H1 (cell line): ENCODE data around the gene KCNT1. TPM values are rescaled to one million over a fixed set of nuclear protein-coding genes. Genes with fewer than 3 reads are reported as not detected.

ENCODE experiments used
- CTCF ChIA-PET: fragments of 300-600 bp; sonication (Branson Sonifier 250); formaldehyde crosslinking; loops from one replicate; lab custom pipeline; 2021; ENCODE audit not compliant: partially characterized antibody; lab: Charles Lee
- POLR2A ChIA-PET: fragments of 300-600 bp; sonication (Branson Sonifier 250); formaldehyde crosslinking; loops from one replicate; lab custom pipeline; 2021; ENCODE audit warnings: inconsistent platforms; ENCODE audit not compliant: partially characterized antibody; lab: Charles Lee
- DNase-seq, 2 experiments: peaks; one replicate each; pipeline versions ENCODE4 v3.0.0 to v3.0.0-alpha.2; 2010 to 2022; ENCODE audit warnings: low spot score in 2 of 2, low read depth in 1 of 2, mixed read lengths in 1 of 2
- FAIRE-seq: peaks from 2 replicates; lab custom pipeline; 2011; peaks lifted over from hg19 to GRCh38; lab: Jason Lieb, UNC
- H2AFZ ChIP-seq: 2 replicates; pipeline ENCODE4 v1.8.1; 2012; ENCODE audit warnings: low read length, inconsistent platforms
- H2AK5ac ChIP-seq: 2 replicates; pipeline ENCODE4 v1.6.1; 2013; ENCODE audit warnings: low read depth, low read length
- H2BK120ac ChIP-seq: replicated peaks from 2 replicates; pipeline ENCODE3; 2013; ENCODE audit warnings: low read depth, low read length, inconsistent platforms
- H2BK12ac ChIP-seq: 2 replicates; pipeline ENCODE4 v1.6.1; 2013; ENCODE audit warnings: low read depth, low read length
- H2BK15ac ChIP-seq: 2 replicates; pipeline ENCODE4 v1.6.1; 2013; ENCODE audit warnings: low read length
- H2BK20ac ChIP-seq: 2 replicates; pipeline ENCODE4 v1.6.1; 2013; ENCODE audit warnings: low read length
- H2BK5ac ChIP-seq: 2 replicates; pipeline ENCODE4 v1.6.1; 2013; ENCODE audit warnings: low read depth, low read length
- H3K14ac ChIP-seq: 2 replicates; pipeline ENCODE4 v1.6.1; 2013; ENCODE audit warnings: inconsistent platforms; ENCODE audit not compliant: insufficient read length
- H3K18ac ChIP-seq: 2 replicates; pipeline ENCODE4 v1.6.1; 2013; ENCODE audit warnings: low read length; ENCODE audit errors: extremely low read depth
- H3K23ac ChIP-seq: 2 replicates; pipeline ENCODE4 v1.6.1; 2013; ENCODE audit warnings: inconsistent platforms; ENCODE audit not compliant: insufficient read length
- H3K23me2 ChIP-seq: 2 replicates; pipeline ENCODE4 v1.6.1; 2013; ENCODE audit warnings: low read depth, low read length
- H3K27ac ChIP-seq: 2 replicates; pipeline ENCODE4 v1.6.1; 2011; ENCODE audit warnings: low read depth, low read length, inconsistent platforms
- H3K27me3 ChIP-seq, 4 experiments: replicated peaks in 1 of 4; 1 replicate in 1 of 4; 2 replicates in 3 of 4; pipeline versions ENCODE4 v1.6.1 to v1.8.1; 2011 to 2013; ENCODE audit warnings: low read length in 3 of 4, mild to moderate bottlenecking in 3 of 4, inconsistent platforms in 2 of 4, mixed read lengths in 2 of 4, moderate library complexity in 1 of 4; ENCODE audit not compliant: control insufficient read depth in 3 of 4, insufficient read depth in 3 of 4; ENCODE audit errors: extremely low read depth in 1 of 4
- H3K36me3 ChIP-seq, 4 experiments: 2 replicates each; pipeline versions ENCODE4 v1.6.1 to v1.8.1; 2011 to 2013; ENCODE audit warnings: mild to moderate bottlenecking in 4 of 4, low read length in 3 of 4, moderate library complexity in 2 of 4, control low read depth in 1 of 4, inconsistent platforms in 1 of 4; ENCODE audit not compliant: insufficient read depth in 4 of 4, control insufficient read depth in 2 of 4
- H3K4ac ChIP-seq: replicated peaks from 2 replicates; pipeline ENCODE3; 2013; ENCODE audit warnings: low read length, low read depth, mixed read lengths, inconsistent platforms; ENCODE audit not compliant: insufficient read length
- H3K4me1 ChIP-seq, 4 experiments: replicated peaks in 1 of 4; 1 replicate in 1 of 4; 2 replicates in 3 of 4; pipeline versions ENCODE4 v1.6.1 to v1.8.1; 2011 to 2013; ENCODE audit warnings: low read length in 3 of 4, inconsistent platforms in 2 of 4, mixed read lengths in 1 of 4; ENCODE audit not compliant: insufficient read depth in 4 of 4, control insufficient read depth in 3 of 4
- H3K4me2 ChIP-seq, 2 experiments: 2 replicates each; pipeline versions ENCODE4 v1.6.1 to v1.8.1; 2011 to 2013; ENCODE audit warnings: low read depth in 2 of 2, low read length in 2 of 2, control low read depth in 1 of 2, inconsistent platforms in 1 of 2, mild to moderate bottlenecking in 1 of 2; ENCODE audit not compliant: insufficient read depth in 1 of 2
- H3K4me3 ChIP-seq, 4 experiments: fragments of 200-600, 300-600 bp in 1 of 4; sonication (generic), shearing (Covaris generic), sonication (Bioruptor Twin) in 1 of 4; 2 replicates each; pipeline versions ENCODE4 v1.5.1 to v1.8.1; 2011 to 2016; ENCODE audit warnings: low read length in 4 of 4, low read depth in 3 of 4, control low read depth in 2 of 4, inconsistent platforms in 2 of 4, mild to moderate bottlenecking in 2 of 4, mixed read lengths in 1 of 4, moderate library complexity in 1 of 4; ENCODE audit not compliant: insufficient read depth in 2 of 4; ENCODE audit errors: extremely low read depth in 1 of 4
- H3K56ac ChIP-seq: replicated peaks from 2 replicates; pipeline ENCODE3; 2013; ENCODE audit warnings: low read depth, mild to moderate bottlenecking, mixed read lengths, low read length, inconsistent platforms; ENCODE audit not compliant: insufficient read length
- H3K79me1 ChIP-seq: 2 replicates; pipeline ENCODE4 v1.6.1; 2013; ENCODE audit warnings: low read depth, low read length, control low read depth
- H3K79me2 ChIP-seq, 2 experiments: 2 replicates each; pipeline versions ENCODE4 v1.6.1 to v1.8.1; 2012 to 2013; ENCODE audit warnings: low read length in 2 of 2, mild to moderate bottlenecking in 2 of 2, inconsistent platforms in 1 of 2; ENCODE audit not compliant: insufficient read depth in 2 of 2, control insufficient read depth in 1 of 2
- H3K9ac ChIP-seq, 4 experiments: replicated peaks in 1 of 4; 1 replicate in 1 of 4; 2 replicates in 3 of 4; pipeline versions ENCODE4 v1.6.1 to v1.8.1; 2011 to 2013; ENCODE audit warnings: low read depth in 3 of 4, low read length in 3 of 4, control low read depth in 2 of 4, mild to moderate bottlenecking in 2 of 4, moderate library complexity in 2 of 4, inconsistent platforms in 1 of 4; ENCODE audit errors: extremely low read depth in 1 of 4
- H3K9me3 ChIP-seq, 2 experiments: 2 replicates each; pipeline versions ENCODE4 v1.6.1 to v1.8.1; 2012 to 2013; ENCODE audit warnings: mild to moderate bottlenecking in 2 of 2, moderate library complexity in 2 of 2, control low read depth in 1 of 2, inconsistent platforms in 1 of 2, low read depth in 1 of 2, low read length in 1 of 2, mixed read lengths in 1 of 2; ENCODE audit not compliant: insufficient read depth in 2 of 2
- H4K20me1 ChIP-seq, 2 experiments: replicated peaks in 1 of 2; 2 replicates each; pipeline versions ENCODE3 to v1.8.1; 2011 to 2013; ENCODE audit warnings: inconsistent platforms in 2 of 2, low read length in 2 of 2, mild to moderate bottlenecking in 1 of 2; ENCODE audit not compliant: insufficient read depth in 2 of 2, control insufficient read depth in 1 of 2
- H4K5ac ChIP-seq: 2 replicates; pipeline ENCODE4 v1.6.1; 2013; ENCODE audit warnings: low read length, low read depth, mixed read lengths, inconsistent platforms; ENCODE audit not compliant: insufficient read length
- H4K8ac ChIP-seq: 2 replicates; pipeline ENCODE4 v1.8.0; 2013; ENCODE audit warnings: mild to moderate bottlenecking, moderate library complexity, low read length, inconsistent platforms; ENCODE audit not compliant: insufficient read depth; ENCODE audit errors: extremely low read depth
- H4K91ac ChIP-seq: replicated peaks from 2 replicates; pipeline ENCODE3; 2013; ENCODE audit warnings: low read length, mixed read lengths, inconsistent platforms; ENCODE audit not compliant: insufficient read length
- CEBPB ChIP-seq: IDR thresholded peaks from 2 replicates; pipeline ENCODE4 v1.6.1; 2012; ENCODE audit warnings: low read depth, low read length
- CHD1 ChIP-seq: IDR thresholded peaks from 2 replicates; pipeline ENCODE4 v1.6.1; 2012; ENCODE audit warnings: low read depth, low read length, improper control_type of control experiment
- CHD2 ChIP-seq: IDR thresholded peaks from 2 replicates; pipeline ENCODE4 v1.6.1; 2012; ENCODE audit warnings: low read length, improper control_type of control experiment
- EGR1 ChIP-seq: IDR thresholded peaks from 2 replicates; pipeline ENCODE4 v1.6.1; 2011; ENCODE audit warnings: low read depth, low read length, borderline replicate concordance
- FOSL1 ChIP-seq: IDR thresholded peaks from 2 replicates; pipeline ENCODE4 v1.6.1; 2011; ENCODE audit warnings: mild to moderate bottlenecking, low read depth, low read length, moderate library complexity; ENCODE audit not compliant: insufficient read depth
- JUND ChIP-seq: IDR thresholded peaks from 2 replicates; pipeline ENCODE4 v1.6.1; 2011; ENCODE audit warnings: mild to moderate bottlenecking, improper control_type of control experiment, low read length
- KDM1A ChIP-seq: fragments of 200-600, 300-600 bp; sonication (generic); IDR thresholded peaks from 2 replicates; pipeline ENCODE4 v1.7.1; 2016; ENCODE audit warnings: mild to moderate bottlenecking, low read length, borderline replicate concordance
- PHF8 ChIP-seq: fragments of 200-600 bp; sonication (generic); conservative IDR thresholded peaks from 2 replicates; pipeline ENCODE4 v1.7.1; 2012; ENCODE audit warnings: low read depth, mild to moderate bottlenecking, inconsistent platforms, low read length, moderate library complexity
- SIRT6 ChIP-seq: IDR thresholded peaks from one replicate; pipeline ENCODE4 v1.7.1; 2012; ENCODE audit warnings: low read length, inconsistent platforms
- SRF ChIP-seq: IDR thresholded peaks from 2 replicates; pipeline ENCODE4 v1.6.1; 2011; ENCODE audit warnings: mild to moderate bottlenecking, low read depth, low read length, moderate library complexity
- SUZ12 ChIP-seq: fragments of 200-600 bp; sonication (generic); IDR thresholded peaks from 2 replicates; pipeline ENCODE4 v1.6.1; 2012; ENCODE audit warnings: mild to moderate bottlenecking, inconsistent platforms, low read length, moderate library complexity, mixed read lengths
- TAF7 ChIP-seq: optimal IDR thresholded peaks from 2 replicates; pipeline ENCODE3; 2011; ENCODE audit warnings: low read depth, mild to moderate bottlenecking, inconsistent platforms, low read length, moderate library complexity, borderline replicate concordance
- TCF12 ChIP-seq: IDR thresholded peaks from 2 replicates; pipeline ENCODE4 v1.6.1; 2011; ENCODE audit warnings: low read depth, mild to moderate bottlenecking, low read length
- ZNF274 ChIP-seq: IDR thresholded peaks from 2 replicates; pipeline ENCODE4 v1.7.0; 2012; ENCODE audit warnings: low read length, borderline replicate concordance; ENCODE audit errors: extremely low read depth
- whole genome bisulfite sequencing, 2 experiments: shearing (Covaris generic) in 1 of 2; methylation state at CpG; one replicate each; pipeline versions ENCODE4 v1.1.6 to v1.1.7; 2013 to 2015; ENCODE audit warnings: low lambda C conversion rate in 2 of 2, mixed read lengths in 2 of 2, inconsistent platforms in 1 of 2, low coverage in 1 of 2, missing lambda C conversion rate in 1 of 2; ENCODE audit not compliant: insufficient replicate concordance in 2 of 2, insufficient coverage in 1 of 2, insufficient read length in 1 of 2; ENCODE audit errors: extremely low coverage in 1 of 2, missing lambda C conversion rate in 1 of 2; 5-methylcytosine and 5-hydroxymethylcytosine counted together
- polyA plus RNA-seq, 7 experiments: library from polyadenylated mRNA; depleted of rRNA in 3 of 7; stranded (reverse) in 5 of 7; unstranded in 2 of 7; fragments of >200 nt in 5 of 7; fragments of 200-250 nt in 2 of 7; gene quantifications; 1 replicate in 5 of 7; 2 replicates in 1 of 7; 4 replicates in 1 of 7; pipeline versions ENCODE4 v1.2.1 to v1.2.3, GENCODE V29; 2011 to 2013; ENCODE audit warnings: missing spikeins in 2 of 7, mixed read lengths in 2 of 7
- total RNA-seq: library from RNA; stranded (reverse); fragmentation: NEBNext Ultra II Directional; extraction: Animal tissue kit (Norgen Biotek cat#: 25700); gene quantifications from 2 replicates; pipeline ENCODE4 v1.2.1, GENCODE V29; 2021

Gene KCNT1
- total and polyA plus RNA-seq, 2 of the 8 experiments (the other 6 are each of a cell fraction or from before 2014, with no cell fraction given): 0.13 to 0.20 TPM

DNA sequence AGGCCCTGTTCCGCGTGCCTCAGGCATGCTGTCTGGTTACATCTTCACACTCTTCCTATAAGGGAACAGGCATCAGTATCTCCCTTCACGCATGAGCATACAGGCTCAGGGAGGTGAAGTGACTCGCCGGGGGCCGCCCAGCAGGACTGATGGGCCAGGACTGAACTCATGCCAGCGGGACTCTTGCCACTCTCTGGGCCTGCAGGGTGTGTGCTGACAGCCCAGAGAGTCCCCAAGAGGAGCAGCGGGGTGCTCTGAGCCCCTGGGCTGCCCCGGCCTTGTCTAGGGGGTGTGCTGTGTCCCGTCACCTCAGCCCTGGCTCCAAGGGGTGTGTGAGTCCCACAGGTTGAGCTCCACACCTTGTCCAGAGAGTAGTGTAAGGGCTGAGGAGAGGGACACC, 9.9 kb downstream of the KCNT1 start:
- no peak overlapping the region for H3K18ac ChIP-seq
- H3K36me3 ChIP-seq: no peaks in the 10 kb centered on the region
- FAIRE-seq (no peak), DNase-seq (no peak)
- POLR2A ChIA-PET: interaction anchor here (0.7 kb wide), 1 partner anchor 17 kb away, joined by 3 read pairs; no protein-coding TSS in a partner anchor
- no peak overlapping the region for H3K4me3 ChIP-seq
- H3K9me3 ChIP-seq: no peaks in the 10 kb centered on the region
- no peak overlapping the region for H2BK120ac ChIP-seq
- H3K27me3 ChIP-seq: peaks cover 0 to 25% (median 21%) of the 10 kb centered on the region in 4 experiments; a peak in 6 of 7 replicates
- H3K79me1 ChIP-seq: no peaks in the 10 kb centered on the region
- H4K5ac ChIP-seq: no peak overlapping the region
- 86% methylated on average over 10 of the region's 10 CpGs; no CpG with 5 or more reads in 1 of the 2 experiments for WGBS, 2 experiments
- no peak overlapping the region for H2BK20ac ChIP-seq
- no peak overlapping the region for H3K4ac ChIP-seq
- no peak overlapping the region for H4K8ac ChIP-seq
- no peak overlapping the region for H4K91ac ChIP-seq
- no peaks in the 10 kb centered on the region for H3K23me2 ChIP-seq
- no peak overlapping the region for H3K4me2 ChIP-seq
- no peak overlapping the region for H3K14ac ChIP-seq
- no peak overlapping the region for H3K27ac ChIP-seq
- no peak overlapping the region for H3K56ac ChIP-seq
- H3K9ac ChIP-seq: no peak overlapping the region
- H3K23ac ChIP-seq: no peak overlapping the region
- no peak overlapping the region for H2BK12ac ChIP-seq
- H2AK5ac ChIP-seq: no peak overlapping the region
- CTCF ChIA-PET: interaction anchor here (1.0 to 2.7 kb wide), 5 partner anchors 8 to 85 kb away, joined by 3 to 21 read pairs (median 5); partner anchors contain the start of gene KCNT1
- H2BK15ac ChIP-seq: no peak overlapping the region
- H3K4me1 ChIP-seq: peaks cover 0 to 3% (median 0%) of the 10 kb centered on the region in 4 experiments; a peak in 1 of 7 replicates
- no peak overlapping the region for H2BK5ac ChIP-seq
- H4K20me1 ChIP-seq: peaks cover 4 to 12% of the 10 kb centered on the region in 2 experiments
- no peak overlapping the region for H2AFZ ChIP-seq
- H3K79me2 ChIP-seq: no peaks in the 10 kb centered on the region
- no peak for TF ChIP-seq EGR1
- no peak for TF ChIP-seq TAF7
- no peak for TF ChIP-seq CEBPB
- TF ChIP-seq SUZ12: no peak
- TF ChIP-seq JUND: no peak
- no peak for TF ChIP-seq SRF
- TF ChIP-seq ZNF274: no peak
- no peak for TF ChIP-seq SIRT6
- no peak for TF ChIP-seq CHD1
- no peak for TF ChIP-seq PHF8
- TF ChIP-seq TCF12: no peak
- no peak for TF ChIP-seq FOSL1
- TF ChIP-seq CHD2: no peak
- TF ChIP-seq KDM1A: no peak
